ENCODE measurements around the gene DOCK6.

DOCK6 gene

DNA sequence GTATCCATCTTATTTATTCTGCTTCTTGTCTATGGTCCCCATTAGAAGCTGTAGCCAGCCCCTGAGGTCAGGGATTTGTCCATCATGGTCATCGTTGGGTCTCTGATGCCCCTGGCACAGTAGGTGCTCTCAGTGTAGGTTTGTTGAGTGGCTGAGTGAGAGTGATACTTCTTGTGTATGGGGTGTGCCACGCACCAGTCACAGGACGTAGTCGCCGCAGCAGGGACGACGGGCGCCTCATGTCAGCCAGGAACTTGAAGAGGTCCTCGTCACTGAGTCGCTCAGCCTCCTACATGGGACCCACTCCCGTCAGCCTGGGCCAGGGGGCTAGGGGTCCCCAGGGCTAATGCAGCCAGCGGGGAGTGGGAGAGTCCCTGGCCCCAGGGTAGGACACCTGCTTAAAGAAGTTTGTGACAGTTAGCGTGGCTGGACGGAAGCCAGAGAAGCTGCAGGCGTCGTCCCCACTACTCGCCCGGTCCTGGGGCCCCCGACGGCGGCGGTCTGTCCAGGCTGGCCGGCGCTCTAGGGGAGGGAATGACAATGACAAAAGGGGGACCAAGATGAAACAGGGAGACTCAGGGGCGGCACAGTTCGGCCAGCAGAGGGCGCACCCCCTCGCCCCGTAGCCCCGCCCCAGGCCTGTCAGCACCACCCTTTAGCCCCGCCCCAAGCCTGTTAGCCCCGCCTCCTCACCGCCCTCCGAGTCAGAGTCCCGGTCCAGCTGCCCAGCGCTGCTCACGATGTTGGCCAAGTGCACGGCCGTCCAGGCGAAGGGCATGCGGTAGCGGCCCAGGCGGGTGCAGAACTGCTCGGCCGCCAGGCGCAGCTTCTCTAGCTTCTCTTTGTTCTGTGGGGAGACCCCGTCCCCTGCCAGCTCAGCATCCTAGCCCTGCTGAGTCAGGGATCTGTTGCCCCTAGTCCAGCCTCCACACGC lies 19.2 kb downstream of the DOCK6 start:
- H3K4me3 ChIP-seq (ENCODE audit: control insufficient read depth, low read depth, low read length): no peak overlapping the region
- peak; percentile 72 for DNase-seq (ENCODE audit: low read depth)
- TF ChIP-seq, protein P1, sequence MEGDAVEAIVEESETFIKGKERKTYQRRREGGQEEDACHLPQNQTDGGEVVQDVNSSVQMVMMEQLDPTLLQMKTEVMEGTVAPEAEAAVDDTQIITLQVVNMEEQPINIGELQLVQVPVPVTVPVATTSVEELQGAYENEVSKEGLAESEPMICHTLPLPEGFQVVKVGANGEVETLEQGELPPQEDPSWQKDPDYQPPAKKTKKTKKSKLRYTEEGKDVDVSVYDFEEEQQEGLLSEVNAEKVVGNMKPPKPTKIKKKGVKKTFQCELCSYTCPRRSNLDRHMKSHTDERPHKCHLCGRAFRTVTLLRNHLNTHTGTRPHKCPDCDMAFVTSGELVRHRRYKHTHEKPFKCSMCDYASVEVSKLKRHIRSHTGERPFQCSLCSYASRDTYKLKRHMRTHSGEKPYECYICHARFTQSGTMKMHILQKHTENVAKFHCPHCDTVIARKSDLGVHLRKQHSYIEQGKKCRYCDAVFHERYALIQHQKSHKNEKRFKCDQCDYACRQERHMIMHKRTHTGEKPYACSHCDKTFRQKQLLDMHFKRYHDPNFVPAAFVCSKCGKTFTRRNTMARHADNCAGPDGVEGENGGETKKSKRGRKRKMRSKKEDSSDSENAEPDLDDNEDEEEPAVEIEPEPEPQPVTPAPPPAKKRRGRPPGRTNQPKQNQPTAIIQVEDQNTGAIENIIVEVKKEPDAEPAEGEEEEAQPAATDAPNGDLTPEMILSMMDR (conservative IDR thresholded peaks at IDR 0.05; ENCODE audit: control insufficient read depth, insufficient read depth, low read depth, low read length): peak; percentile 49

DNA sequence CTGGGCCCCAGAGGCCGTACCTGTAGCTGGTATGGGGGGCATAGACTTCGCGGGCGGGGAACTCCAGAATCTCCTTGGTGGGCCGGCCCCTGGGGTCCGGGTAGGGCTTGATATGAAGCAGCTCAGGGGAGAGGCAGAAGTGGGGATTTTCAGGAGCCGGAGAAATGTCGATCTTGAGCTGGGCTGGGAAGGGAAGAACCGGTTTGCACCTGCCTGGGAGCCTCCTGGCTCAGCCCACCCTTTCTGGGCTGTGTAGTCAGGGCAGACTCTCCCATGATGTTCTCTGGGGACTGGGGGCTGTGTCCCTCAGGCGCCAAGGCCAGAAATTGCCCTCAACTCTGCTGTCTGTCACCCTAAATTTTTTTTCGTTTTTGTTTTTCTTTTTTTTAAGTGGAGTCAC lies 20.3 kb downstream of the DOCK6 start:
- TF ChIP-seq, protein P1 (conservative IDR thresholded peaks at IDR 0.05; ENCODE audit: control insufficient read depth, insufficient read depth, low read depth, low read length): no peak
- DNase-seq (ENCODE audit: low read depth): no peak
- H3K4me3 ChIP-seq (ENCODE audit: control insufficient read depth, low read depth, low read length): no peak overlapping the region

DNA sequence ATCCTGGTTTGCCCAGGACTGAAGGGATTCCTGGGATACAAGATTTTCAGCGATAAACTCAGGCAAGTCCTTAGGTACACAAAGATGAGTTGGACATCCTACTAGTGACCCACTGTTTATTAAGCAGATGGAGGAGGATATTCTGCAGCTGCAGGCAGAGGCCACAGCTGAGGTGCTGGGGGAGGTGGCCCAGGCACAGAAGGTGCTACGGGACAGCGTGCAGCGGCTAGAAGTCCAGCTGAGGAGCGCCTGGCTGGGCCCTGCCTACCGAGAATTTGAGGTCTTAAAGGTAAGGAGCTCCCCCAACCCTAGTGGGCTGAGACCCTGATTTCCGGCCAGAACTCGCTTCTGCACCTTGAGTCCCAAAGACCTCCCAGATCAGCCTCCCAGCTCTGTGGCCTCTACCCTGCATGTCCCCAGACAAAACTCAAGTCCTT lies 22.3 kb downstream of the DOCK6 start:
- no peak for DNase-seq (ENCODE audit: low read depth)
- H3K4me3 ChIP-seq (ENCODE audit: control insufficient read depth, low read depth, low read length): no peak overlapping the region
- TF ChIP-seq, protein P1 (conservative IDR thresholded peaks at IDR 0.05; ENCODE audit: control insufficient read depth, insufficient read depth, low read depth, low read length): no peak

DNA sequence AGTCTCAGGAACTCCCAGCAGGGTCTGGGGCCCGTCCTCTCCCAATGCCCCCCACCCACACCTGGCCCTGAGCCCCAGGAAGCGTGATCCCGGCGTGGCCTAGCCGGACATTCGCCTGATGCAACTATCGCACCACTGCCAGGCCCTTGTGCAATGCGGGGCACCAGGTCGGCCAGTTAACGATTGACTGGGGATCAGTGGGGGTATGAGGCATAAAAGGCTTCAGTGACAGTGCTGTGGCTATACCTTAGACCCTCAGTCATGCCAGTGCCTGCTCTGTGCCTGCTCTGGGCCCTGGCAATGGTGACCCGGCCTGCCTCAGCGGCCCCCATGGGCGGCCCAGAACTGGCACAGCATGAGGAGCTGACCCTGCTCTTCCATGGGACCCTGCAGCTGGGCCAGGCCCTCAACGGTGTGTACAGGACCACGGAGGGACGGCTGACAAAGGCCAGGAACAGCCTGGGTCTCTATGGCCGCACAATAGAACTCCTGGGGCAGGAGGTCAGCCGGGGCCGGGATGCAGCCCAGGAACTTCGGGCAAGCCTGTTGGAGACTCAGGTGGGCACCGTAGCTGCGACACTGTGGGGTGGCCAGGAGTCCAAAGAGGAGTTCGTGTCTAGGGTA lies 22.8 kb downstream of the DOCK6 start, which contains the start of gene ANGPTL8:
Gene ANGPTL8, plus strand, starts transcription at position 243 of the 624 bp plus-strand sequence. Its CDS starts 19 bp downstream, at position 262.
- TF ChIP-seq, protein P1 (conservative IDR thresholded peaks at IDR 0.05; ENCODE audit: control insufficient read depth, insufficient read depth, low read depth, low read length): no peak
- no peak for DNase-seq (ENCODE audit: low read depth)
- H3K4me3 ChIP-seq (ENCODE audit: control insufficient read depth, low read depth, low read length): no peak within 1 kb of the TSS

DNA sequence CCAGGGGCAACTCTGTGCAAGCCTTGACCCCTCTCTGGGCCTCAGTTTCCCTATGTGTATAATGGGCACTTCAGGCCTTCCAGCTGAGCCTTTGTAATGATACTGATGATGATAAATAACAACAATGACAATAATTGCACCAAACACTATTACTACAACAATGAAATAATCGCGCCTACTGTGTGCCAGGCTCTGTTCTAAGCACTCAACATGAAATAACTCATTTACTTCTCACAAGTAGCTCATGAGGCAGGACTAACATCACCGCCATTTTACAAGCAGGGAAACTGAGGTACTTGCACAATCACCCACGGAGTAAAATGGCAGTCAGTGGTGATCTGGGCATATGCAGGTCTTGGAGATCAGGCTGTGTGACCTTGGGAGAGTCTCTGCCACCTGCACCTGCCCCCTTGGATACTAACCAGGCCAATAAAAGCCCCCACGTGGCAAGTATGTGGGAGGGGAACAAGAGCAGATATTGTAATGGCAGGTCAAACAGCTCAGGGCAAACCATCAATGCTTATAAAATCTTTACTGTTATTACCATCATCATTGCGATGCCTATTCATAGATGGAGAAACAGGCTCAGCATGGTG lies 23.4 kb downstream of the DOCK6 start:
- DNase-seq (ENCODE audit: low read depth): no peak
- TF ChIP-seq, protein P1 (conservative IDR thresholded peaks at IDR 0.05; ENCODE audit: control insufficient read depth, insufficient read depth, low read depth, low read length): no peak
- H3K4me3 ChIP-seq (ENCODE audit: control insufficient read depth, low read depth, low read length): no peak overlapping the region

DNA sequence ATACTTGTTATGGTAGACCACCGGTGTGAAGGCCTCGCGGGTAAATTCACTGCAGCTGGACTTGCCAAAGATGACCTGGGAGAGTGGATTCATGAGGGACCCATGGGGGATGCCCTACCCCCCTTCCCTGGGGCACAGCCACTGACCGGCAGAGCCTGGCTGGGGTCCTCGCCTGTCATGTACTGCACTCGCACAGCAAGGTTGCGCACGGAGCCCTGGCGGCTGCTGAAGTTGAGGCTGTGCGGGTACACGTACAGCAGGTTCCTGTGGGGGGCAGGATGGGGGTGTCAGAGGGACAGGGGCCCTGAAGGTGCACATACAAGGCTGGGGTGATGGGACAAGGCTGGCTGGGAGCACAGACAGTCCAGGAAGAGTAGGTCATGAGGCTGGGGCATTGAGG lies 24.3 kb downstream of the DOCK6 start:
- TF ChIP-seq, protein P1 (conservative IDR thresholded peaks at IDR 0.05; ENCODE audit: control insufficient read depth, insufficient read depth, low read depth, low read length): no peak
- no peak for DNase-seq (ENCODE audit: low read depth)
- H3K4me3 ChIP-seq (ENCODE audit: control insufficient read depth, low read depth, low read length): no peak overlapping the region
